ENCODE results near the gene SORCS2.

SORCS2 gene

GRCh38 chr4:7358100-7358735, 165.9 kb downstream of the SORCS2 start:
- peak; percentile 52 for DNase-seq (ENCODE audit: extremely low read depth, low read depth)
- no peak for TF ChIP-seq CTCF (IDR thresholded peaks at IDR 0.05; ENCODE audit: low read depth, low read length)

DNA sequence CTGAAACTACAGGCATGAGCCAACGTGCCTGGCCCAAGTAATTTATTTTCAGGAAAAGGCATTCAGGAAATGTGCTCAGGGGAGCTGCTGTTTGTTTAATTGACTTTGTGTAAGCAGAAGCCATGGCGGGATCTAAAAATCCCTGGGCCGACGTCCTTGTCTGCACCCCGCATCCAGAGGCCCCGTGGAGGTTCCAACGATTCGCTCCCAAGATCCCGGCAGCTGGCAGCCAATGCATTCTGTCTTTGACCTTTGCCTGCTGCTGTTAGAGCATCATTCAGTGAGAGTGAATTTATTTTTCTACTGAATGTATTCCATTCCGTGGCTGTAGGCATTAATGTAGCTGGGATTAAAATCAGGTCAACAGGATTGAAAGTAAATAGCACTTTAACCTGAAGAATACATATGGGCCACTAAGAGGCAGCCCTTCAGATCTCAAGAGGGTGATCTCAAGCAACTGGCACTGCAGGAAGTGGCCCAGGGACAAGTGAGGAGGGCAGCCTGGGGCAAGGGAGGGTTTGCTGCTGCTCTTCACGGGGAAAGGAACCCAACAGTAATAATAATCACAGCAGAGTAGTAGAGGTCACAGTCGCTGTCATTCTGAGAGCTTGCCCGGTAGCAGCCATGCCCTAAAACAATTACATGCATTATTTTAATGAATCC, 167.2 kb downstream of the SORCS2 start:
- DNase-seq (ENCODE audit: extremely low read depth, low read depth): no peak
- TF ChIP-seq CTCF (IDR thresholded peaks at IDR 0.05; ENCODE audit: low read depth, low read length): no peak

- no peak for DNase-seq (ENCODE audit: extremely low read depth, low read depth)
- no peak for TF ChIP-seq CTCF (IDR thresholded peaks at IDR 0.05; ENCODE audit: low read depth, low read length)
Observed at GRCh38 chr4:7360806-7361205, 168.5 kb downstream of the SORCS2 start.

GRCh38 chr4:7361280-7361895, 169.1 kb downstream of the SORCS2 start:
- TF ChIP-seq CTCF (IDR thresholded peaks at IDR 0.05; ENCODE audit: low read depth, low read length): no peak

GRCh38 chr4:7362341-7362740, 170.0 kb downstream of the SORCS2 start:
- TF ChIP-seq CTCF (IDR thresholded peaks at IDR 0.05; ENCODE audit: low read depth, low read length): no peak

More at GRCh38 chr4:7361280-7361895, 169.1 kb downstream of the SORCS2 start:
- DNase-seq (ENCODE audit: extremely low read depth, low read depth): no peak

GRCh38 chr4:7362862-7363430, 170.6 kb downstream of the SORCS2 start:
- DNase-seq (ENCODE audit: extremely low read depth, low read depth): no peak
- TF ChIP-seq CTCF (IDR thresholded peaks at IDR 0.05; ENCODE audit: low read depth, low read length): no peak

More at GRCh38 chr4:7362341-7362740, 170.0 kb downstream of the SORCS2 start:
- no peak for DNase-seq (ENCODE audit: extremely low read depth, low read depth)

DNA sequence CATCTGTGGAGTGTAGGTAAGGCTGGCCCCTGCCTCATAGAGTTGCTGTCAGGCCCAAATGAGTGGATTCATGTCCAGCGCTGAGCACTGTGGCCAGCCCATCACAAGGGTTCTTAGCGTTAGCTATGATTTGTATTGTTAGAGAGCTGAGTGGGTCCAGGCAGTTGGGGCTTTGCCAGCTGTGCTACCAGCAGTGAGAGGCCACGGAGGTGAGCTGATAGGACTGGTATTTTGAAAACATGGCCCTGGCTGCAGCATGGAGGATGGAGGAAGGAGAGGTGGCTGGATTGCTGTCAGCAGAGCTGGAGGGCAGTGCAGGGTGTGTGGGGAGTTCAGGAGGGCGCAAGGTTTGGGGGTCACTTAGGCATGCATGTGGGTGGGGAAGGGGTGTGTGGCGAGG, 172.6 kb downstream of the SORCS2 start:
- no peak for DNase-seq (ENCODE audit: extremely low read depth, low read depth)
- TF ChIP-seq CTCF (IDR thresholded peaks at IDR 0.05; ENCODE audit: low read depth, low read length): no peak

Data from AG09319 (cell line).